Aorta (tissue), 5 donors: Measurements from ENCODE around the gene CORO1A. TPM values are rescaled to one million over a fixed set of nuclear protein-coding genes. Genes with fewer than 3 reads are reported as not detected.
"Not testable (repeated sequence)": the region's sequence is repeated elsewhere in the genome, so short reads cannot be mapped to it uniquely, and the experiment has no call there.

Experiments used
- ATAC-seq: fragments of 200-7000 bp; cut with Tn5 transposase; one replicate; pipeline ENCODE4 v1.9.1; 2022; ENCODE audit warnings: moderate library complexity; ENCODE audit not compliant: low FRiP score
- DNase-seq, 2 donors: peaks; one replicate each; pipeline ENCODE4 v3.0.0-alpha.2; 2020
- H3K27ac ChIP-seq, 2 donors: one replicate each; pipeline ENCODE4 v1.5.1; 2013; ENCODE audit warnings: low read length in 2 of 2, mild to moderate bottlenecking in 2 of 2, moderate library complexity in 2 of 2, control low read depth in 1 of 2, inconsistent platforms in 1 of 2, low read depth in 1 of 2
- H3K27me3 ChIP-seq, 2 donors: one replicate each; pipeline ENCODE4 v1.6.1; 2013; ENCODE audit warnings: control low read depth in 1 of 2, low read length in 1 of 2, mild to moderate bottlenecking in 1 of 2, moderate library complexity in 1 of 2; ENCODE audit not compliant: insufficient read depth in 2 of 2, control insufficient read depth in 1 of 2
- H3K36me3 ChIP-seq, 2 donors: one replicate each; pipeline ENCODE4 v1.6.1; 2013; ENCODE audit warnings: control low read depth in 1 of 2, low read length in 1 of 2, mild to moderate bottlenecking in 1 of 2; ENCODE audit not compliant: insufficient read depth in 2 of 2, control insufficient read depth in 1 of 2
- H3K4me1 ChIP-seq, 2 donors: one replicate each; pipeline ENCODE4 v1.6.1; 2013; ENCODE audit warnings: low read length in 2 of 2, control low read depth in 1 of 2, mild to moderate bottlenecking in 1 of 2, moderate library complexity in 1 of 2; ENCODE audit not compliant: insufficient read depth in 2 of 2, control insufficient read depth in 1 of 2
- H3K4me3 ChIP-seq, 2 donors: one replicate each; pipeline ENCODE4 v1.5.1; 2013; ENCODE audit warnings: low read length in 2 of 2, control low read depth in 1 of 2, mild to moderate bottlenecking in 1 of 2
- H3K9me3 ChIP-seq: one replicate; pipeline ENCODE4 v1.6.1; 2013; ENCODE audit warnings: mild to moderate bottlenecking, low read length; ENCODE audit not compliant: control insufficient read depth
- WGBS, 2 donors: extraction: QIAGEN DNeasy Blood & Tissue Kit; methylation state at CpG; one replicate each; pipeline ENCODE4 v1.1.7; 2013; 5-methylcytosine and 5-hydroxymethylcytosine counted together
- intact Hi-C, 2 donors: fragments of 100-400 bp; cut with DNase I; formaldehyde crosslinking; loops; one replicate each; pipeline versions ENCODE4 v1.14.2 to v1.15.0; 2022
- polyA plus RNA-seq, 2 donors: library from polyadenylated mRNA; stranded (reverse); fragments of 200-250 nt; gene quantifications; one replicate each; pipeline ENCODE4 v1.2.3, GENCODE V29; 2013
- total RNA-seq, 2 donors: library from RNA; stranded (reverse); fragmentation: NEBNext Ultra II Directional; extraction: Animal tissue kit (Norgen Biotek cat#: 25700); gene quantifications; one replicate each; pipeline ENCODE4 v1.2.1, GENCODE V29; 2021
- donor health status: healthy with polysubstance abuse.
- donor health status: Bipolar disorder and iron deficiency.
- donor health status: DM: no; HTN: no; CAD: no.
- donor health status: DM: no; HTN: no; CAD: no.
- donor health status: DM: yes; HTN: yes; CAD: no.

The CORO1A gene
- total and polyA plus RNA-seq, 4 donors = 12.8 to 48.2 (median 40.6) TPM

- Histone ChIP-seq H3K27ac (no peak overlapping the region), H3K36me3 (no peaks in the 10 kb centered on the region), H3K9me3 (no peaks in the 10 kb centered on the region), H3K4me3 (no peak overlapping the region), H3K27me3 (no peaks in the 10 kb centered on the region), H3K4me1 (no peaks in the 10 kb centered on the region)
- 86 to 88% methylated on average over 11 of the region's 11 CpGs for WGBS, 2 donors
- no peak for DNase-seq
- intact Hi-C loops = loop anchor here in 1 of 2 donors (10.0 kb wide), 1 partner anchor 52 kb away; the partner anchor contains the start of gene GDPD3
- no peak for ATAC-seq
Measured at GRCh38 chr16:30166202-30166902, 17.1 kb upstream of the CORO1A start.

GRCh38 chr16:30168746-30169145, 14.7 kb upstream of the CORO1A start:
- intact Hi-C loops = loop anchor here in 1 of 2 donors (10.0 kb wide), 1 partner anchor 54 kb away; the partner anchor contains the start of gene GDPD3
- not testable (repeated sequence) for H3K4me1 ChIP-seq, ATAC-seq, H3K27me3 ChIP-seq, H3K9me3 ChIP-seq, H3K36me3 ChIP-seq, H3K4me3 ChIP-seq, H3K27ac ChIP-seq
- peak in 1 of 2 donors; percentile 6 for DNase-seq
- 78 to 79% methylated on average over 13 to 16 of the region's 29 CpGs for WGBS, 2 donors

- not testable (repeated sequence) for H3K4me1 ChIP-seq, H3K36me3 ChIP-seq, H3K27me3 ChIP-seq, ATAC-seq, H3K9me3 ChIP-seq, H3K4me3 ChIP-seq, H3K27ac ChIP-seq
- DNase-seq = peak in 1 of 2 donors; percentile 22
- intact Hi-C loops = loop anchor here in 1 of 2 donors (10.0 kb wide), 1 partner anchor 55 kb away; the partner anchor contains the start of gene GDPD3
- 94 to 98% methylated on average over 11 to 36 of the region's 38 CpGs for WGBS, 2 donors
Measured at GRCh38 chr16:30169416-30169815, 14.0 kb upstream of the CORO1A start.

- DNase-seq, H3K27me3 ChIP-seq, intact Hi-C loops, H3K36me3 ChIP-seq, H3K27ac ChIP-seq, H3K9me3 ChIP-seq, H3K4me1 ChIP-seq, H3K4me3 ChIP-seq, ATAC-seq: not testable (repeated sequence)
- 88 to 90% methylated on average over 15 to 27 of the region's 31 CpGs for WGBS, 2 donors
Measured at GRCh38 chr16:30170145-30170544, 13.3 kb upstream of the CORO1A start.

DNA sequence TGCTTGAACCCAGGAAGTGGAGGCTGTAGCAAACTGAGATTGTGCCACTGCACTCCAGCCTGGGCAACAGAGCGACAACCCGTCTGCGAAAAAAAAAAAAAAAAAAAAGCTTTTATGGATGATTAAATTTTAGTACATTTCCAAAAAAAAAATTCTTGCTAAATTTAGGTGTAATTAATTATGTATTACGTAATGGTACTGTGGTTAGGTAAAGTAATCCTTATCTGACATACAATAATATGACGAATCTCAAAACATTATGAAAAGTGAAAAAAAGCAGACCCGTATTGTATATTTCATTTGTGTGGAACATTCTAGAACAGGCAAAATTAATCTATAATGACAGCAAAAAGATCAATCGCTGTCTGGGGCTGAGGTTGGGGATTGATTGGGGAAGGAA, 10.3 kb upstream of the CORO1A start:
- H3K27ac ChIP-seq = no peak overlapping the region
- no peaks in the 10 kb centered on the region for H3K27me3 ChIP-seq
- intact Hi-C loops = no loop called here
- DNase-seq (no peak), ATAC-seq (no peak)
- WGBS, 2 donors = 72% methylated on average over 7 of the region's 7 CpGs
- H3K4me3 ChIP-seq = no peak overlapping the region
- H3K36me3 ChIP-seq = no peaks in the 10 kb centered on the region
- H3K9me3 ChIP-seq = no peaks in the 10 kb centered on the region
- H3K4me1 ChIP-seq = no peaks in the 10 kb centered on the region

DNA sequence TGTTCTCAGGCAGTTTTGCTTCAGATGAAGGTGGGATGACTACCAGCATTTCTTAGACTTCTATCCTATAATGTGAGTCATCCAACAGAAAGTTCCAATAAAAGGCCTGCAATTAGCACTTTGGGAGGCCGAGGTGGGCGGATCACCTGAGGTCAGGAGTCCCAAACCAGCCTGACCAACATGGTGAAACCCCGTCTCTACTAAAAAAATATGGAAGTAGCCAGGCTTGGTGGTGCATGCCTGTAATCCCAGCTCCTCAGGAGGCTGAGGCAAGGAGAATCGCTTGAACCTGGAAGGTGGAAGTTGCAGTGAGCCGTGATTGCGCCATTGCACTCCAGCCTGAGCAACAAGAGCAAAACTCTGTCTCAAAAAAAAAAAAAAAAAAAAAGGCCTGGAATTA, 6.5 kb upstream of the CORO1A start:
- H3K4me3 ChIP-seq, H3K9me3 ChIP-seq, H3K27me3 ChIP-seq, H3K36me3 ChIP-seq, ATAC-seq, H3K27ac ChIP-seq, intact Hi-C loops, H3K4me1 ChIP-seq: not testable (repeated sequence)
- 88 to 90% methylated on average over 6 of the region's 6 CpGs for WGBS, 2 donors
- DNase-seq = peak in 1 of 2 donors; percentile 49

- no peak for DNase-seq
- ATAC-seq = no peak
- intact Hi-C loops = no loop called here
- H3K4me3 ChIP-seq = no peak overlapping the region
- no peak overlapping the region for H3K27ac ChIP-seq
- 92 to 94% methylated on average over 4 of the region's 4 CpGs for WGBS, 2 donors
- H3K36me3 ChIP-seq = no peaks in the 10 kb centered on the region
- no peaks in the 10 kb centered on the region for H3K4me1 ChIP-seq
- no peaks in the 10 kb centered on the region for H3K27me3 ChIP-seq
- H3K9me3 ChIP-seq = no peaks in the 10 kb centered on the region
Measured at GRCh38 chr16:30179195-30179594, 4.2 kb upstream of the CORO1A start.

DNA sequence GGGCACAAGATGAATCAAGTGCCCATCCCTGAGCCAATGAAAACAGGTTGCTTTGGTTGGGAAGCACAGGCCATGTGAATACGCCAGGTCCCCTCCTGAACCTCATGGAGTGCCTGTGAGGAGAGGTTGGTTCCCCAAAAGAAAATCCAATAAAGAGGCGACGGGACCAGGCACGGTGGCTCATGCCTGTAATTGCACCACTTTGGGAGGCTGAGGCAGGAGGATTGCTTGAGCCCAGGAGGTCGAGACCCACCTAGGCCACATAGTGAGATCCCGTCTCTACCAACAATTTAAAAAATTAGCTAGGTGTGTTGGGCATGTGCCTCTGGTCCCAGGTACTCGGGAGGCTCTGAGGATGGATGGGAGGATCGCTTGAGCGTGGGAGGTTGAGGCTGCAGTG, 3.5 kb upstream of the CORO1A start:
- Histone ChIP-seq H3K9me3 (no peaks in the 10 kb centered on the region), H3K36me3 (no peaks in the 10 kb centered on the region), H3K4me3 (no peak overlapping the region), H3K4me1 (no peaks in the 10 kb centered on the region), H3K27me3 (no peaks in the 10 kb centered on the region), H3K27ac (no peak overlapping the region)
- intact Hi-C loops = loop anchor here in 1 of 2 donors (5.0 kb wide), 1 partner anchor 58 kb away; the partner anchor contains the start of gene MAPK3
- DNase-seq (no peak), ATAC-seq (no peak)
- WGBS, 2 donors = 93 to 97% methylated on average over 9 of the region's 9 CpGs

- H3K27ac ChIP-seq = no peak overlapping the region
- no peaks in the 10 kb centered on the region for H3K27me3 ChIP-seq
- H3K4me3 ChIP-seq = no peak overlapping the region
- WGBS, 2 donors = 77 to 91% methylated on average over 3 of the region's 3 CpGs
- H3K36me3 ChIP-seq = no peaks in the 10 kb centered on the region
- H3K4me1 ChIP-seq = no peaks in the 10 kb centered on the region
- H3K9me3 ChIP-seq = no peaks in the 10 kb centered on the region
- ATAC-seq (no peak), DNase-seq (no peak)
- intact Hi-C loops = loop anchor here in 1 of 2 donors (5.0 kb wide), 1 partner anchor 58 kb away; the partner anchor contains the start of gene MAPK3
Measured at GRCh38 chr16:30180741-30181140, 2.7 kb upstream of the CORO1A start.
